DND-41 (cell line): ENCODE data around the gene NR1H2.

Experiments
- ATAC-seq: fragments of 200-7000 bp; cut with Tn5 transposase; 3 replicates; pipeline ENCODE4 v1.9.1; 2021; ENCODE audit warnings: low read depth; ENCODE audit not compliant: insufficient read depth
- DNase-seq: peaks from one replicate; pipeline ENCODE4 v3.0.0-alpha.2; 2020
- H2AFZ ChIP-seq: 2 replicates; pipeline ENCODE4 v1.6.0; 2012; ENCODE audit warnings: low read depth, low read length
- H3K27ac ChIP-seq: 2 replicates; pipeline ENCODE4 v1.5.1; 2012; ENCODE audit warnings: low read length, inconsistent platforms
- H3K27me3 ChIP-seq: fragments of 200-600 bp; sonication (generic); 2 replicates; pipeline ENCODE4 v1.6.0; 2012; ENCODE audit warnings: low read length, mild to moderate bottlenecking, inconsistent platforms; ENCODE audit not compliant: insufficient read depth, poor library complexity
- H3K36me3 ChIP-seq: 2 replicates; pipeline ENCODE4 v1.5.1; 2012; ENCODE audit warnings: low read length, inconsistent platforms; ENCODE audit not compliant: insufficient read depth
- H3K4me1 ChIP-seq: 2 replicates; pipeline ENCODE4 v1.5.1; 2012; ENCODE audit warnings: mild to moderate bottlenecking, low read length; ENCODE audit not compliant: insufficient read depth
- H3K4me2 ChIP-seq: 2 replicates; pipeline ENCODE4 v1.6.0; 2012; ENCODE audit warnings: mild to moderate bottlenecking, moderate library complexity, low read length, inconsistent platforms; ENCODE audit not compliant: insufficient read depth
- H3K4me3 ChIP-seq, 2 experiments: fragments of 200-600 bp in 1 of 2; shearing (Covaris generic) in 1 of 2; 2 replicates each; pipeline ENCODE4 v1.5.1; 2012 to 2016; ENCODE audit warnings: inconsistent platforms in 2 of 2, low read length in 2 of 2, mild to moderate bottlenecking in 2 of 2, low read depth in 1 of 2, moderate library complexity in 1 of 2
- H3K79me2 ChIP-seq: 2 replicates; pipeline ENCODE4 v1.6.0; 2012; ENCODE audit warnings: low read length, inconsistent platforms; ENCODE audit not compliant: insufficient read depth
- H3K9ac ChIP-seq: 2 replicates; pipeline ENCODE4 v1.6.0; 2012; ENCODE audit warnings: low read depth, mild to moderate bottlenecking, inconsistent platforms, low read length, moderate library complexity
- H3K9me3 ChIP-seq: 2 replicates; pipeline ENCODE4 v1.5.1; 2012; ENCODE audit warnings: low read length, moderate library complexity, mild to moderate bottlenecking, inconsistent platforms; ENCODE audit not compliant: insufficient read depth, severe bottlenecking
- H4K20me1 ChIP-seq: 2 replicates; pipeline ENCODE4 v1.6.0; 2012; ENCODE audit warnings: low read length; ENCODE audit not compliant: insufficient read depth
- EZH2 ChIP-seq: IDR thresholded peaks from 3 replicates; pipeline ENCODE4 v1.6.1; 2012; ENCODE audit warnings: borderline replicate concordance, low read depth, mild to moderate bottlenecking, moderate library complexity, low read length, inconsistent platforms; ENCODE audit not compliant: severe bottlenecking
- TF ChIP-seq, protein P1 (sequence below): IDR thresholded peaks from 2 replicates; pipeline ENCODE4 v1.5.1; 2012; ENCODE audit warnings: borderline replicate concordance, low read length, moderate library complexity, mild to moderate bottlenecking; ENCODE audit not compliant: poor library complexity, severe bottlenecking; ENCODE audit errors: extremely low read depth

NR1H2 gene

DNA sequence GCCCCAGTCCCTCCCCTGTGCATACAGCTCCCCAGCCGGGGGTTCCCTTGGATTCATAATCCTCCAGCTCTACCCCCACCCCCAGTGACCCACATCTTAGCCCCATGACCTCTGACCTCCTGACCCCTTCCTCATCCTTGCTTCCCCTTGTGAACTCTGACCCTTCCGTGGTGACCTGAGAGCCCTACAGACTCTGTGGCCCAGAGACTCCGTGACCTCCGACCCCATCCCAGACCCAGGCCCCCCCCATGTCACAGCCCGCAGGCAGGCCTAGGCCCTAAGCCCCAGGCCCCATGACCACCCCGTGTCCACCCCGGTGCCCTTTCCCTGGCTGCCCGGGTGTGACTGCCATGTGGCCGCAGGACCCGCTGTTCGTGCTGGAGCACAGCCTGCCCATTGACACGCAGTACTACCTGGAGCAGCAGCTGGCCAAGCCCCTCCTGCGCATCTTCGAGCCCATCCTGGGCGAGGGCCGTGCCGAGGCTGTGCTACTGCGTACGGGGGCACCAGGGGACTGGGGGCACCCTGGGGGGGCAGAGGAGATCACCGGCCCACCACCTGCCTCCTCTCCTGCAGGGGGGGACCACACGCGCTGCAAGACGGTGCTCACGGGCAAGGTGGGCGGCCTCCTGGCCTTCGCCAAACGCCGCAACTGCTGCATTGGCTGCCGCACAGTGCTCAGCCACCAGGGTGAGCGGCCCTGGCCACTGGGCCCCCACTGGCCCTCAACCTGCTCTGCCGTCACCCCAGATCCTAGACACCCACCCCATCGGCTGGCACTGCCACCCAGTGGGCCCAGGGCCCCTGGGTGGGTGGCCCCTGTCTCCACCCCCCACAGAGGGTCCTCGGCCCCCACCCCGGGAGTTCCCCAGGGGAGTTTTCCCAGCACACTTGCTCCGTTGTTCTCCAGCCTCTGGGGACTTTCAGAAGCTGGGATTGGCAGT lies 40.0 kb downstream of the NR1H2 start:
- no peak for DNase-seq
- 0 out of 3 replicates have a peak, but pooled peaks have one; percentile 6 for ATAC-seq
- Histone ChIP-seq H3K4me2 (no peak overlapping the region), H3K4me1 (peaks cover 9% of the 10 kb centered on the region), H3K79me2 (no peaks in the 10 kb centered on the region), H3K4me3 (no peak overlapping the region), H4K20me1 (peaks cover 20% of the 10 kb centered on the region; the same call in 1 of the 2 replicates), H3K27me3 (no peaks in the 10 kb centered on the region), H3K9ac (no peak overlapping the region), H3K36me3 (peaks cover 47% of the 10 kb centered on the region), H3K9me3 (no peaks in the 10 kb centered on the region), H3K27ac (no peak overlapping the region), H2AFZ (no peak overlapping the region)
- TF ChIP-seq, protein P1, sequence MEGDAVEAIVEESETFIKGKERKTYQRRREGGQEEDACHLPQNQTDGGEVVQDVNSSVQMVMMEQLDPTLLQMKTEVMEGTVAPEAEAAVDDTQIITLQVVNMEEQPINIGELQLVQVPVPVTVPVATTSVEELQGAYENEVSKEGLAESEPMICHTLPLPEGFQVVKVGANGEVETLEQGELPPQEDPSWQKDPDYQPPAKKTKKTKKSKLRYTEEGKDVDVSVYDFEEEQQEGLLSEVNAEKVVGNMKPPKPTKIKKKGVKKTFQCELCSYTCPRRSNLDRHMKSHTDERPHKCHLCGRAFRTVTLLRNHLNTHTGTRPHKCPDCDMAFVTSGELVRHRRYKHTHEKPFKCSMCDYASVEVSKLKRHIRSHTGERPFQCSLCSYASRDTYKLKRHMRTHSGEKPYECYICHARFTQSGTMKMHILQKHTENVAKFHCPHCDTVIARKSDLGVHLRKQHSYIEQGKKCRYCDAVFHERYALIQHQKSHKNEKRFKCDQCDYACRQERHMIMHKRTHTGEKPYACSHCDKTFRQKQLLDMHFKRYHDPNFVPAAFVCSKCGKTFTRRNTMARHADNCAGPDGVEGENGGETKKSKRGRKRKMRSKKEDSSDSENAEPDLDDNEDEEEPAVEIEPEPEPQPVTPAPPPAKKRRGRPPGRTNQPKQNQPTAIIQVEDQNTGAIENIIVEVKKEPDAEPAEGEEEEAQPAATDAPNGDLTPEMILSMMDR, result no peak
- TF ChIP-seq EZH2, result no peak

DNA sequence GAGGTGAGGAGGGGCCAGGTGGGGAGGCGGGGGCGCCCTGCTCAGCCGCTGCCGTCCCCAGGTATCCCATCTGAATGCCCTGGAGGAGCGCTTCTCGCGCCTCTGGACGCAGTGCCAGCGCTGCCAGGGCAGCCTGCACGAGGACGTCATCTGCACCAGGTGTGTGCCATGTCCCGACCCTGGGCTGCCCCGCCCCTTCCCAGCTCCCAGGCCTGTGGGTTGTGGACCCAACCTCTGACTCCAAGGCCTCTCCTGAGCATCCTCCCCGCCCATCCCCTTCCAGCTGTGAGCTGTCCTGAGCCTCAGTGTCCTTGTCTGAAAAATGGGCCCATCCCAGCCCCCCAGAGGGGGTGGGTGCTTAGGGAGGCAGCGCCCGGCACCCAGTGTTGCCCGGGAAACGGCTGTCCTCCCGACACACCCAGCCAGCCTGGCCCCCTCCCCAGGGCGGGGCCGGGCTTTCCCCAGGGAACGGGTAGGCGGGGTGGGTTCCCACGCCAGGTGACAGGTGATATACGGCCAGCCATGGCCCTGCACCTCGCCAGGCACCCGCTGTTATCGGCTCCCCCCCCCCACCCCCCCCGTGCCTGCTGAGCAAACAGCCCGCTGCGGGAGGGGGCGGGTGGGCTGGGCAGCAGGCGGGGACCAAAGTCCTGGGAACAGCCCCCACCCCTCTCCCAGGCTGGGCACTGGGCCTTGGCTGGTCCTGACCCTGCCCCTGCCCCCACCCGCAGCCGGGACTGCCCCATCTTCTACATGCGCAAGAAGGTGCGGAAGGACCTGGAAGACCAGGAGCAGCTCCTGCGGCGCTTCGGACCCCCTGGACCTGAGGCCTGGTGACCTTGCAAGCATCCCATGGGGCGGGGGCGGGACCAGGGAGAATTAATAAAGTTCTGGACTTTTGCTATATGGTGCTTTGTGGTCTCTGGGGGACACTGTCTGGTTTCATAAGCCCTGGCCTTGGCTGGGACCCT lies 41.1 kb downstream of the NR1H2 start:
- H3K9ac ChIP-seq, result no peak overlapping the region
- no peak overlapping the region for H3K4me3 ChIP-seq
- ATAC-seq (no peak), DNase-seq (no peak)
- H3K27me3 ChIP-seq, result no peaks in the 10 kb centered on the region
- H3K36me3 ChIP-seq, result peaks cover 42% of the 10 kb centered on the region
- peaks cover 9% of the 10 kb centered on the region for H3K4me1 ChIP-seq
- peaks cover 20% of the 10 kb centered on the region; the same call in 1 of the 2 replicates for H4K20me1 ChIP-seq
- no peak overlapping the region for H2AFZ ChIP-seq
- no peak overlapping the region for H3K27ac ChIP-seq
- no peaks in the 10 kb centered on the region for H3K9me3 ChIP-seq
- TF ChIP-seq EZH2, result no peak
- TF ChIP-seq, protein P1, result no peak
- H3K79me2 ChIP-seq, result no peaks in the 10 kb centered on the region
- no peak overlapping the region for H3K4me2 ChIP-seq

DNA sequence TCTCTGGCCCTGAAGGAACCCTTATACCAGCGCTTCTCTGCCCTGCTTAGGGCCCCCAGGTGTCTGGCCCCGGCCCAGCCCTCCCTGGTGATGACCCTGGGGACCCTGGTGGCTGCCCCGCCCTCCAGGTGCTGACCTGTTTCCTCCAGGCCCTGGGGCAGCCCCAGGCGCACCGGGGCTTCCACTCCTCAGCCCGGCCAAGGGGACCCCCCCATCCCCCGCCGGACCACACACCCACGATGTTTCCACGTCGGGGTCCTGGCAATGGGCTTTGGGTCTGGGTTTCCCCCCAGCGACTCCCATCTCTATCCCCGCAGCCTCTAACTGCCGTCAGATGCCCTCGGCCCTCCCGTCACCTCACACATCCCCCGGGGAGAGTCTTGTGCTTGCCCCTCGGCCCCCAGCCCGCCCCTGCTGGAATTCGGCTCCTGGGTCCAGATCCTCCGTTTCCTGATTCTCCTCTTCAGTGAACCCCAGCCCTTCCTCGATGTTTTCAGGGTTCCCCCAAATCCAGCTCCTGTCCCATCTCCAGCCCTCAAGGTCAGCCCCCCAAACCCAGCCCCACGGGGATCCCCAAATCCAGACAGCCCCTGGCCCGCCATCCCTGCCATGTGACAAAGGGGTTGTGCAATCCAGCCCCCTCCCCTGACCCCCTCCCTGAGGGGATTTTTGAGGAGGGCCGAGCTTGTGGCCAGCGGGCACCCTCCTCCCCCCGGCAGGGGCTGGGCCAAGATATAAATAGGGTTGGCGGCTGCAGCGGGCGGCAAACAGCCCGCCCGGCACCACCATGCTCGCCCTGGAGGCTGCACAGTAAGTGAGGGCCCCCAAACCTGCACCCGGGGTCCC lies 42.1 kb downstream of the NR1H2 start, which contains the start of gene SPIB:
Gene SPIB, plus strand, starts transcription at position 763 of the 846 bp plus-strand sequence. Its CDS starts 25 bp downstream, at position 788.
- no peak for TF ChIP-seq EZH2
- TF ChIP-seq, protein P1, result no peak
- H3K27ac ChIP-seq, result peak within 1 kb of the TSS; percentile 44; the same call in 1 of the 2 replicates
- DNase-seq (no peak), ATAC-seq (0 out of 3 replicates have a peak, but pooled peaks have one; percentile 9)
- no peaks in the 10 kb centered on the region for H3K79me2 ChIP-seq
- H3K9me3 ChIP-seq, result no peaks in the 10 kb centered on the region
- no peaks in the 10 kb centered on the region for H3K27me3 ChIP-seq
- no peak within 1 kb of the TSS for H2AFZ ChIP-seq
- peaks cover 19% of the 10 kb centered on the region; the same call in 1 of the 2 replicates for H4K20me1 ChIP-seq
- no peak within 1 kb of the TSS for H3K4me3 ChIP-seq
- no peak within 1 kb of the TSS for H3K9ac ChIP-seq
- H3K36me3 ChIP-seq, result peaks cover 32% of the 10 kb centered on the region
- peaks cover 9% of the 10 kb centered on the region for H3K4me1 ChIP-seq
- H3K4me2 ChIP-seq, result no peak within 1 kb of the TSS
